Measurements from ENCODE around the gene RAI1. TPM values are rescaled to one million over a fixed set of nuclear protein-coding genes. Genes with fewer than 3 reads are reported as not detected.

The RAI1 gene
- total RNA-seq, 2 donors from 2014 or later: 35.9 to 42.9 TPM

DNA sequence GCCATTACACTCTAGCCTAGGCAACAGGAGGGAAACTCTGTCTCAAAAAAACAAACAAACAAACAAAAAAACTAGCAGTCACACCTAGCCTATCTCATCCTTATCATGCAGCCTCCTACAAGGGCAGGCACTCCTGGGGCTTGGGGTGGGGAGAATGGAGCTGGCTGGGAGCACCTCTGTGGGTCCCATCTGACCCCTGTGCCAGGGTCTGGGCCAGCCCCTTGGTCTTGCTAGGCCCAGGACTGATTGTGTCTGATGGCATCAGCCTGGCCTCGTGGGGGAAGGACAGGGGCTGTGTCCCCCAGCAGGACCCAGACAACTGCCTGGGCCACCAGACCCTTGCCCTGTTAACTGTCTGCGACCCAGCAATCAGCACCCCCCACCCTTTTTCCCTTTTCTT, 105.7 kb downstream of the RAI1 start:
- DNase-seq: no peak
- peaks cover 3% of the 10 kb centered on the region for H3K27me3 Mint-ChIP-seq (ENCODE audit: insufficient read depth)
- Histone ChIP-seq H3K4me3 (ENCODE audit: low read length) (no peak overlapping the region), H3K36me3 (ENCODE audit: control insufficient read depth, insufficient read depth, low read length) (no peaks in the 10 kb centered on the region), H3K27me3 (ENCODE audit: control insufficient read depth, insufficient read depth, low read length, poor library complexity, severe bottlenecking) (no peaks in the 10 kb centered on the region), H3K9ac (ENCODE audit: extremely low read depth, low read length, poor library complexity, severe bottlenecking) (no peak overlapping the region), H3K27ac (ENCODE audit: low read depth, low read length) (no peak overlapping the region), H3K9me3 (ENCODE audit: control insufficient read depth, low read length) (no peaks in the 10 kb centered on the region), H3K4me1 (ENCODE audit: control insufficient read depth, insufficient read depth, low read length) (peaks cover 35% of the 10 kb centered on the region)
- no peak overlapping the region for H3K27ac Mint-ChIP-seq
- H3K4me1 Mint-ChIP-seq: peaks cover 46% of the 10 kb centered on the region
- TF ChIP-seq, protein P1, sequence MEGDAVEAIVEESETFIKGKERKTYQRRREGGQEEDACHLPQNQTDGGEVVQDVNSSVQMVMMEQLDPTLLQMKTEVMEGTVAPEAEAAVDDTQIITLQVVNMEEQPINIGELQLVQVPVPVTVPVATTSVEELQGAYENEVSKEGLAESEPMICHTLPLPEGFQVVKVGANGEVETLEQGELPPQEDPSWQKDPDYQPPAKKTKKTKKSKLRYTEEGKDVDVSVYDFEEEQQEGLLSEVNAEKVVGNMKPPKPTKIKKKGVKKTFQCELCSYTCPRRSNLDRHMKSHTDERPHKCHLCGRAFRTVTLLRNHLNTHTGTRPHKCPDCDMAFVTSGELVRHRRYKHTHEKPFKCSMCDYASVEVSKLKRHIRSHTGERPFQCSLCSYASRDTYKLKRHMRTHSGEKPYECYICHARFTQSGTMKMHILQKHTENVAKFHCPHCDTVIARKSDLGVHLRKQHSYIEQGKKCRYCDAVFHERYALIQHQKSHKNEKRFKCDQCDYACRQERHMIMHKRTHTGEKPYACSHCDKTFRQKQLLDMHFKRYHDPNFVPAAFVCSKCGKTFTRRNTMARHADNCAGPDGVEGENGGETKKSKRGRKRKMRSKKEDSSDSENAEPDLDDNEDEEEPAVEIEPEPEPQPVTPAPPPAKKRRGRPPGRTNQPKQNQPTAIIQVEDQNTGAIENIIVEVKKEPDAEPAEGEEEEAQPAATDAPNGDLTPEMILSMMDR (conservative IDR thresholded peaks at IDR 0.05): no peak
- no peaks in the 10 kb centered on the region for H3K36me3 Mint-ChIP-seq (ENCODE audit: low read depth)
- no peak overlapping the region for H3K4me3 Mint-ChIP-seq
- H3K9me3 Mint-ChIP-seq: no peaks in the 10 kb centered on the region
- 85% methylated on average over 2 of the region's 2 CpGs; no CpG with 5 or more reads in 1 of the 2 experiments for WGBS, 2 experiments (ENCODE audit: insufficient coverage in 1 of 2, insufficient read length in 1 of 2)

DNA sequence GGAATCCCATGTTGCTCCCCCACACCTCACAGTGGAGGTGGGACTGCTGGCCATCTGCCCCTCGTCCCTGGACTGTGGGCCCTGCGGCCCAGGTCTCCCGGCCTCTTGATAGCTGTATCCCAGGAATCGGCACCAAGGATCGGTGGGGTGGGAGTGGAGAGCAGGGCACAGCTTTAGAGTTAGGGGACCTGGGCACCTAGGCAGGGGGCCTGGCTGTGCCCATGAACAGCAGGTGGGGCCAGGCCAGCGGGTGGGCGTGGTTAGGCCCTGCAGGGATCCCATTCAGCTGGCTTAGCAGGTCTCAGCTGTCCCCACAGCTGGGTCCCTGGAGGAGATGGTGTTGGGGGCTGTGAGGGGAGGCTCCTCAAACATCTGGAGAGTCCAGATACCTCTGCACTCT, 106.3 kb downstream of the RAI1 start:
- no peak overlapping the region for H3K4me3 Mint-ChIP-seq
- no peak overlapping the region for H3K27ac Mint-ChIP-seq
- peaks cover 49% of the 10 kb centered on the region for H3K4me1 Mint-ChIP-seq
- no peak overlapping the region for H3K4me3 ChIP-seq (ENCODE audit: low read length)
- H3K27me3 ChIP-seq (ENCODE audit: control insufficient read depth, insufficient read depth, low read length, poor library complexity, severe bottlenecking): no peaks in the 10 kb centered on the region
- no peak overlapping the region for H3K27ac ChIP-seq (ENCODE audit: low read depth, low read length)
- no peaks in the 10 kb centered on the region for H3K36me3 ChIP-seq (ENCODE audit: control insufficient read depth, insufficient read depth, low read length)
- H3K9ac ChIP-seq (ENCODE audit: extremely low read depth, low read length, poor library complexity, severe bottlenecking): no peak overlapping the region
- 87 to 100% methylated on average over 1 to 7 of the region's 7 CpGs for whole genome bisulfite sequencing, 2 experiments (ENCODE audit: insufficient coverage in 1 of 2, insufficient read length in 1 of 2)
- TF ChIP-seq, protein P1 (conservative IDR thresholded peaks at IDR 0.05): no peak
- H3K27me3 Mint-ChIP-seq (ENCODE audit: insufficient read depth): peaks cover 3% of the 10 kb centered on the region
- no peaks in the 10 kb centered on the region for H3K36me3 Mint-ChIP-seq (ENCODE audit: low read depth)
- H3K4me1 ChIP-seq (ENCODE audit: control insufficient read depth, insufficient read depth, low read length): peaks cover 35% of the 10 kb centered on the region
- H3K9me3 ChIP-seq (ENCODE audit: control insufficient read depth, low read length): no peaks in the 10 kb centered on the region
- H3K9me3 Mint-ChIP-seq: no peaks in the 10 kb centered on the region
- DNase-seq: no peak

DNA sequence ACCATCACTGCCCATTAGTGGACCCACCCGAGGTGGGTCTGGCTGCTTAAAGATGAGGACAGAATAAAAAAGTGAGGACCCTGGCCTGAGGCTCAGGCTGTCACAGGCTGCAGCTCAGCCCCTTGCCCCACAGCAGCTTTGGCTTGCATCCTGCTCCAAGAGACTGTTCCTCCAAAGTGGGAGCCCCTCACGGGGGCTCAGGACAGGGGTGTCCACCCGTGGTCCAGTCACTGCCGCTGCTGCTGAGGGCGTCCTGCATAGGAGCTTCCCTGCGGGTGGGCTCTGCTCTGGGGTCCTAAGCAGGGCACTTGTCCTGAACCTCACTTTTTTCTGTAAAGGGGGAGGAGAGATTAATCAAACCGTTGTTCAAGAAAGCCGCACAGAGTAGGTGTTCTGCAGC, 107.7 kb downstream of the RAI1 start:
- Histone ChIP-seq H3K9me3 (ENCODE audit: control insufficient read depth, low read length) (no peaks in the 10 kb centered on the region), H3K9ac (ENCODE audit: extremely low read depth, low read length, poor library complexity, severe bottlenecking) (no peak overlapping the region), H3K4me3 (ENCODE audit: low read length) (no peak overlapping the region), H3K27ac (ENCODE audit: low read depth, low read length) (no peak overlapping the region), H3K36me3 (ENCODE audit: control insufficient read depth, insufficient read depth, low read length) (peaks cover 10% of the 10 kb centered on the region), H3K4me1 (ENCODE audit: control insufficient read depth, insufficient read depth, low read length) (peaks cover 35% of the 10 kb centered on the region), H3K27me3 (ENCODE audit: control insufficient read depth, insufficient read depth, low read length, poor library complexity, severe bottlenecking) (no peaks in the 10 kb centered on the region)
- Mint-ChIP-seq H3K36me3 (ENCODE audit: low read depth) (peaks cover 7% of the 10 kb centered on the region), H3K27me3 (ENCODE audit: insufficient read depth) (peaks cover 6% of the 10 kb centered on the region), H3K9me3 (no peaks in the 10 kb centered on the region), H3K27ac (no peak overlapping the region), H3K4me3 (no peak overlapping the region), H3K4me1 (peaks cover 52% of the 10 kb centered on the region)
- TF ChIP-seq, protein P1 (conservative IDR thresholded peaks at IDR 0.05): no peak
- WGBS, 2 experiments (ENCODE audit: insufficient coverage in 1 of 2, insufficient read length in 1 of 2): 88 to 94% methylated on average over 4 to 8 of the region's 8 CpGs
- DNase-seq: no peak

Measured in endodermal cell (in vitro differentiated cells).